ENCODE results near the gene ATXN7L2. TPM values are rescaled to one million over a fixed set of nuclear protein-coding genes. Genes with fewer than 3 reads are reported as not detected.

ATXN7L2 gene
- total RNA-seq, 4 donors from 2014 or later, result 1.6 to 2.7 (median 2.5) TPM

DNA sequence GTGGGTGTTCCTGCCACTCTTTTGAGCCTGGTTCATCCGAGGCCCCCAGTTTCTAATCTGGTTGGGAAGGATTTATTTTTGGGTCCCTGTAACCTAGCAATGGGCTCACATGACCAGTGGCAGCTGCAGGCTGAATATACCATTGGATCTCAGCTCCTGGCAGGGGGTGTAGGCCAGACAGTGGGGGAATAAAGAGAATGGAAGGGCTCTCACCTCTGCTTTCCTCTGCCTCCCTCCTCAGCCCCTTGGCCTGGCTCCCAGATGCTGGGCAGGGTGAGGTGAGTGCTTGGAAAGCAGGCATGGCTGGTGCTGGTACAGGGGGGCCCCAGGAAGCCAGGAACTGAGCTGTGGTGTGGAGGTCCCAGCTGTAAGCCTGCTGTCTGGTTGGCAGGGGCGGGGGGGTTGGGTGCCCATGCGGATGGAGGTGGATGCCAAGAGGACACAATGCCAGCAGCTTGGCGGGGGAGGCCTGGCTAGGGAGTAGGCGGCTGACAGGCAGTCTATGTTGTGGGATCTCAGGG lies 52.3 kb downstream of the ATXN7L2 start:
- WGBS, 2 donors (ENCODE audit: low coverage in 1 of 2), result 45 to 50% methylated on average over 2 of the region's 5 CpGs
- Histone ChIP-seq H3K4me3 (no peak overlapping the region), H3K36me3 (no peaks in the 10 kb centered on the region), H3K27me3 (no peaks in the 10 kb centered on the region), H3K27ac (peak overlapping the region in 3 of 4 donors; percentile 53 to 63 (median 62)), H3K9me3 (no peaks in the 10 kb centered on the region), H3K4me1 (peaks cover 2 to 38% (median 10%) of the 10 kb centered on the region in 3 donors)
- TF ChIP-seq POLR2A (IDR thresholded peaks at IDR 0.05) (no peak), EP300 (IDR thresholded peaks at IDR 0.05) (no peak), POLR2AphosphoS5 (IDR thresholded peaks at IDR 0.05) (no peak)
- TF ChIP-seq, protein P1, sequence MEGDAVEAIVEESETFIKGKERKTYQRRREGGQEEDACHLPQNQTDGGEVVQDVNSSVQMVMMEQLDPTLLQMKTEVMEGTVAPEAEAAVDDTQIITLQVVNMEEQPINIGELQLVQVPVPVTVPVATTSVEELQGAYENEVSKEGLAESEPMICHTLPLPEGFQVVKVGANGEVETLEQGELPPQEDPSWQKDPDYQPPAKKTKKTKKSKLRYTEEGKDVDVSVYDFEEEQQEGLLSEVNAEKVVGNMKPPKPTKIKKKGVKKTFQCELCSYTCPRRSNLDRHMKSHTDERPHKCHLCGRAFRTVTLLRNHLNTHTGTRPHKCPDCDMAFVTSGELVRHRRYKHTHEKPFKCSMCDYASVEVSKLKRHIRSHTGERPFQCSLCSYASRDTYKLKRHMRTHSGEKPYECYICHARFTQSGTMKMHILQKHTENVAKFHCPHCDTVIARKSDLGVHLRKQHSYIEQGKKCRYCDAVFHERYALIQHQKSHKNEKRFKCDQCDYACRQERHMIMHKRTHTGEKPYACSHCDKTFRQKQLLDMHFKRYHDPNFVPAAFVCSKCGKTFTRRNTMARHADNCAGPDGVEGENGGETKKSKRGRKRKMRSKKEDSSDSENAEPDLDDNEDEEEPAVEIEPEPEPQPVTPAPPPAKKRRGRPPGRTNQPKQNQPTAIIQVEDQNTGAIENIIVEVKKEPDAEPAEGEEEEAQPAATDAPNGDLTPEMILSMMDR (IDR thresholded peaks at IDR 0.05), result no peak
- peak; percentile 12 for ATAC-seq

DNA sequence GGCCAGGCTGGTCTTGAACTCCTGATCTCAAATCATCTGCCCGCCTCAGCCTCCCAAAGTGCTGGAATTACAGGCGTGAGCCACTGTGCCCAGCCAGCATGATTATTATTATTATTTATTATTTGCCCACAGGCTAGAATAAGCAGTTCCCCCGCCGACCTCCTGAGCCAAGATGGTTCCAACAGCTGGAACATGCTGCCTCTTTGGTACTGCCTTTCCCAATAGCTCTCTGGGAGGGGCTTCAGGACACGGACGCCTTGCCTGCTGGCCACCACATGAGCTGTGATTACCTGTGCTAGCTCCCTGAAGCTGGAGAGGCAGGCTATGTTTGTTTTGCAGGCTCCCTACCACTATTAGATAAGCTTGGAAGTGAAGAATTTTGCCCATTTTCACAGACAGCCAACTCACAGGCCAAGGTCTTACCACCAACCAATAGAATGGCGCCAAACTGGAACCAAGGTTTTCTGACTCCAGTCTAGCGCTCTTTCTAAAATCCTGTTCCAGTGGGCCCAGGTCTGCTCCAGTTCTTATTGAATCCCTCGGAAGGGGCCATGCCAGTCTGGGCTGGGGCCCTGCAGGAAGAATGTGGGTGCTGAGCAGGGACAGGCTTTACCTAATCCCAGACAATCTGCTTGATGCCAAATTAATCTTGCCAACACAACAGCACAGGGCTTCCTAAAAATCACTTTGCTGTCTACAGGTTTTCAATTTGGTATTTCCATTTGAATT lies 53.9 kb downstream of the ATXN7L2 start:
- H3K36me3 ChIP-seq, result no peaks in the 10 kb centered on the region
- H3K27me3 ChIP-seq, result no peaks in the 10 kb centered on the region
- 83% methylated on average over 4 of the region's 9 CpGs; no CpG with 5 or more reads in 1 of the 2 donors for WGBS, 2 donors (ENCODE audit: low coverage in 1 of 2)

DNA sequence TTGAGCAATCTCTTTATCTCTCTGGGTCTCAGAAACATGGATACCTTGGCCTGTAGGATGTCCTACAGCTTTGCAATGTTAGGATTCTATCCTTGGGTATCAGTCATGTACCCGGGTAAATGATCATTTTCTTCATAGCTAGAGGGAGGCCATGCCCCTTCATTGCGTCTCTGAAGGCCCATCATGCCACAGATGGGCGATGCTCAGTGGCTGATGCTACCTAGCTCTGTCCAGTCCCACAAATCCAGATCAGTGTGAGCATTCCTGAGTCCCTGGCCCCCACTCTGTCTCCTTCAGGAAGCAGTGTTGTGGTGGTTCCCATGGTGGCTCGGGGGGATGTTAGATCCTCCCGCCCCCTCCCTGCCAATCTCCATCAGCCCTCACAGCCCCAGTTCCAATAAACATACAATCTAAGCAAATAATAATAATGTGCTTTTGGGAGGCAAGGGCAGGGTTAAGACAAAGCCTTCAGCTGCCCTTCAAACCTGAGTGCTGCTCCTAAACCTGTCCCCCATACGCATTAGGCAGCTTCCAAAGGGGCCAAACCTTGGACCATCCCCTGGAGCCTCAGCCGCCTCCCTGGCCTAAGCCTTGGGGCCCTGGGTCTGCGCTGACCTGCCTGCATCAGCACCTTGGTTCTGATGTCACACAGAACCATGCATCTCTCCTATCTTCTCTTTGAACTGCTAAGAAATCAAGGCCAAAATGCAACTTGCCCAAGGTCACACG lies 55.3 kb downstream of the ATXN7L2 start:
- ATAC-seq, result no peak
- H3K4me3 ChIP-seq, result no peak overlapping the region
- 73 to 100% methylated on average over 1 to 2 of the region's 9 CpGs for WGBS, 2 donors (ENCODE audit: low coverage in 1 of 2)
- no peaks in the 10 kb centered on the region for H3K36me3 ChIP-seq
- H3K27me3 ChIP-seq, result no peaks in the 10 kb centered on the region
- no peak overlapping the region for H3K27ac ChIP-seq
- peaks cover 2 to 20% (median 4%) of the 10 kb centered on the region in 3 donors for H3K4me1 ChIP-seq
- TF ChIP-seq, protein P1 (IDR thresholded peaks at IDR 0.05), result no peak
- TF ChIP-seq POLR2AphosphoS5 (IDR thresholded peaks at IDR 0.05), result no peak
- no peak for TF ChIP-seq EP300 (IDR thresholded peaks at IDR 0.05)
- TF ChIP-seq POLR2A (IDR thresholded peaks at IDR 0.05), result no peak
- no peaks in the 10 kb centered on the region for H3K9me3 ChIP-seq

More for the DNA sequence above, 53.9 kb downstream of the ATXN7L2 start:
- Histone ChIP-seq H3K4me3 (no peak overlapping the region), H3K4me1 (peaks cover 2 to 23% (median 7%) of the 10 kb centered on the region in 3 donors), H3K27ac (no peak overlapping the region), H3K9me3 (no peaks in the 10 kb centered on the region)
- ATAC-seq, result no peak
- TF ChIP-seq EP300 (IDR thresholded peaks at IDR 0.05), result no peak
- TF ChIP-seq, protein P1 (IDR thresholded peaks at IDR 0.05), result no peak
- no peak for TF ChIP-seq POLR2AphosphoS5 (IDR thresholded peaks at IDR 0.05)

DNA sequence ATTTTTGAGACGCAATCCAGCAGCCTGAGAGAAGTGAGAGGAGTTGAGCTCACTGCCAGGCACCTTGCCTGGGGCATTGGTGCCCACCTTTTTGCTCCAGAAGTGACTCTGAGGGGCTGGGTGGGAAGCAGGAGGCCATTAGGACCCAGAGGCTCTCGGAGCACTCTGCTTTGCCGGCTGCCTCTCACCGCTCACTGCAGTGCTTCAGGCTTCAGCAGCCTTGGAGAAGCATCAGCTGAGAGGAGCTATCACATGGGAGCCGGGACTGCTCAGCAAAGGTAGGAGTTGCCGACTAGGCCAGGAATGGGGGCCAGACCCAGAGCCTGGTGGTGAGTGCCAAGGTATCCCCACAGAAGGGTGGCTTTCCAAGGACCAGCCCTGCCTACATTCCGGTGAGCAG lies 56.0 kb downstream of the ATXN7L2 start, which contains the start of gene GPR61:
GPR61 (plus strand) TSS at position 197 of the 400 bp plus-strand sequence. CDS start 3,151 bp downstream, outside the sequence.
- no peaks in the 10 kb centered on the region for H3K9me3 ChIP-seq
- no peaks in the 10 kb centered on the region for H3K36me3 ChIP-seq
- no peak for ATAC-seq
- no peaks in the 10 kb centered on the region for H3K27me3 ChIP-seq
- no CpG with 5 or more reads among the region's 7 CpGs for WGBS, 2 donors (ENCODE audit: low coverage in 1 of 2)
- H3K27ac ChIP-seq, result no peak within 1 kb of the TSS
- peaks cover 2 to 20% (median 4%) of the 10 kb centered on the region in 3 donors for H3K4me1 ChIP-seq
- TF ChIP-seq POLR2A (IDR thresholded peaks at IDR 0.05), result no peak
- TF ChIP-seq EP300 (IDR thresholded peaks at IDR 0.05), result no peak
- TF ChIP-seq POLR2AphosphoS5 (IDR thresholded peaks at IDR 0.05), result no peak
- TF ChIP-seq, protein P1 (IDR thresholded peaks at IDR 0.05), result no peak
- H3K4me3 ChIP-seq, result no peak within 1 kb of the TSS

All from gastroesophageal sphincter (tissue), 4 donors.